ENCODE measurements around the gene FGR.

FGR gene

DNA sequence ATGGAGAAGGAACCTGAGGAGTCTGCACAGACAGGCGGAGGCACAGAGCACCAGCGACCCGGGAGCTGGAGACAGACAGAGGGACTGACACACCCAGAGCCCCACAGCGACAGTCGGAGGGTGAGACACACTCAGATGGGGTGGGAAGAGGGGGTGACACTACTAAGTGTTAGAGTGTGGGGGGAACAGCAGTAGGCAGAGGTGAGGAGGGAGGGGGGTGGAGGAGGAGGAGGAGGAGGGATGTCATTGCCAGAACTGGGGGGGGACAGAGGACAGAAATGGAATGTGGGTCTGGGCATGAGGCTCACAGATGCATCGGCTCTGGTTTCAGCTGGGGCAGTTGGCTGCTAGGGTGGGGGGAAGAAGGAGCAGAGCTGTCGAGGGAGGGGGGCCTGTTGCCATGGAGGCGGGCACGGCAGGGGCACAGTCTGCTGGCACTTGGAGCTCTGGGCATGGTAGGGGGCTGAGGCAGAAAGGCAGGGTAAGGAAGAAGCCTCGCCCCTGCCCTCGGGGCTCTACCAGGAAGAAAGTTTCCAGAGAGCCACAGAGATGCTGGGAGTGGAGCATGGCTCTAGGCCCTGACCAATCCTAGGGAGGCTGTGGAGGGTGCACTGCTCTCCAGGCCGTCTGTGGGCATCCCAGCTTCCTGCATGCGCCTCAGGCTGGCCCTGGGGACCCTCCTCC lies 68.4 kb downstream of the FGR start:
- no peak for DNase-seq (ENCODE audit: low spot score)

DNA sequence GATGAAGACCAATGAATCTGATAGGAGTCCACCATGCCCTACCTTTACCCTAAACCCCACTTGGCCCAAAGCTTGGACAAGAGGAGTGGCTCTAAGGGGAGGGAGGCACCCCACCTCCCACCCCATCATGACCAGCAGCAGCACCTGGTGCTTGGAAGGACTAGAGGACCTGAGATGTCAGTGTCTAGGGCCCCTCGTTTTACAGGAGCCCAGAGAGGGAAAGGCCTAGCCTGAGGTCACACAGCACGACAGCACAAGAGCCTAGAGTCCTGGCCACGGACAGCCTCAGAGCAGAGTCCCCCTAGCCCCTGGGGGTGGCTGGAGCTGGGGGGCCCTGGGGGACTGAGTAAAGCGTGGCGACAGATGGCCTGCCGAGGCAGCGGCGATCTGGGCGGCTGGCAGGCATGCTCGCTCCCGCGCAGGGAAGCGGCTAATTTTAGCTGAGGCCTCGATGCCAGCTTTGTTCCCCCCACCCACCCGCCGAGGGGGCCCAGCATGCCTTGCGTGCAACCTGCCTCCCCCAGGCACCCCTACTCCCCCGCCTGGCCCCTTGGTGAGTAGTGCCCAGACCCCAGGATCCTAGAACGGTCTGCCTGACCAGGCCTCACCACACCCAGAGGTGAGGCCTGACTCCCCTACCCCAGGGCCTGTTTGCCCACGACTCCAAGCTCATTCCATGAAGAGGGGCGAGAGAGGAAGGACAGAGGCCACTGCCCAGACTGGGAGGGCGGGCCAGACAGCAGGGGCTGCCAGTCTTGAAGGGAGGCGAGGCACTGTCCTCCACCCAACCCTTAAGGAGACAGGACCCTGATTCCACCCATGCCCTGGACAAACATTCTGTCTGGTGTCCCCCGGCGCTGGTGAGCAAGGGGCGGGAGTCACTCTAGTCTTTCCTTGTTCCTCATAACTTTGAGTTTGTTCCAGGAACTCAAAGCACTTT lies 70.0 kb downstream of the FGR start:
- DNase-seq (ENCODE audit: low spot score) = no peak

GRCh38 chr1:27563591-27564471 lies 71.2 kb downstream of the FGR start:
- DNase-seq (ENCODE audit: low spot score) = no peak

DNA sequence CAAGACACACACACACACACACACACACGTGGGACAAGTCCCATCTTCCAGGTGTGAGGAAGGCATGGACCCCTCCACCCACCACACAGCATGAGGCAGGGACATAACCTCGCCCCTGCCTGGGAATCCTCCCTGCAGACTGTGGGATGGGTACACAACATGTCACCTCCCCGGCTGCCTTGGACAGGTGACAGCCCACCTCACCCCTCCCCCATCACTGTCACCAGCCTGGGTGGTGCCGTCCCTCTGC lies 71.7 kb downstream of the FGR start:
- DNase-seq (ENCODE audit: low spot score) = no peak

- no peak for DNase-seq (ENCODE audit: low spot score)
These were observed 72.2 kb downstream of the FGR start for GRCh38 chr1:27562534-27563340.

Data from kidney capillary endothelial cell (primary cell).